GM19468 (cell line): ENCODE results near the gene TTC17.
A peak's percentile ranks its signal among the peaks of the same experiment; 100 is the strongest.
"Not testable (repeated sequence)": the region's sequence is repeated elsewhere in the genome, so short reads cannot be mapped to it uniquely, and the experiment has no call there.

ENCODE experiments used
- ATAC-seq: cut with Tn5 transposase; IDR thresholded peaks from one replicate; pipeline ENCODE4 v1.9.1; 2021; ENCODE audit warnings: mild to moderate bottlenecking, moderate library complexity, moderate number of reproducible peaks; ENCODE audit not compliant: unreplicated experiment; ENCODE audit errors: extremely low read depth

The TTC17 gene

GRCh38 chr11:43358801-43359421 lies at the start of gene TTC17:
TSS of gene TTC17 (plus strand) at chr11:43358920. CDS start at chr11:43358955, 35 bp downstream.
- peak; percentile 96 for ATAC-seq

GRCh38 chr11:43311791-43312607 lies 46.7 kb upstream of the TTC17 start, which contains the start of gene API5:
TSS of gene API5 (plus strand) at chr11:43311996. CDS start at chr11:43312128, 132 bp downstream.
- peak; percentile 99 for ATAC-seq

- ATAC-seq = no peak
Observed at GRCh38 chr11:43315966-43316365, 42.8 kb upstream of the TTC17 start.

- ATAC-seq = no peak
Observed at GRCh38 chr11:43316451-43316850, 42.3 kb upstream of the TTC17 start.

- ATAC-seq = no peak
Observed at GRCh38 chr11:43327987-43328386, 30.7 kb upstream of the TTC17 start.

- no peak for ATAC-seq
Observed at GRCh38 chr11:43328482-43328881, 30.2 kb upstream of the TTC17 start.

GRCh38 chr11:43341159-43341558 lies 17.6 kb upstream of the TTC17 start:
- ATAC-seq = no peak

GRCh38 chr11:43351426-43351825 lies 7.3 kb upstream of the TTC17 start:
- not testable (repeated sequence) for ATAC-seq

GRCh38 chr11:43354311-43354710 lies 4.4 kb upstream of the TTC17 start:
- ATAC-seq = no peak

- no peak for ATAC-seq
Observed at GRCh38 chr11:43356336-43356735, 2.4 kb upstream of the TTC17 start.

- ATAC-seq = no peak
Observed at GRCh38 chr11:43358279-43358800, 380 bp upstream of the TTC17 start.

GRCh38 chr11:43359422-43359818 lies 700 bp downstream of the TTC17 start:
- ATAC-seq = peak; percentile 27

GRCh38 chr11:43360361-43361032 lies 1.8 kb downstream of the TTC17 start:
- ATAC-seq = no peak

- ATAC-seq = no peak
Observed at GRCh38 chr11:43366677-43367076, 8.0 kb downstream of the TTC17 start.

GRCh38 chr11:43367382-43368178 lies 8.9 kb downstream of the TTC17 start:
- ATAC-seq = no peak

- no peak for ATAC-seq
Observed at GRCh38 chr11:43376065-43376464, 17.3 kb downstream of the TTC17 start.

- no peak for ATAC-seq
Observed at GRCh38 chr11:43376594-43376993, 17.9 kb downstream of the TTC17 start.

GRCh38 chr11:43377389-43377788 lies 18.7 kb downstream of the TTC17 start:
- no peak for ATAC-seq

- ATAC-seq = no peak
Observed at GRCh38 chr11:43378897-43379296, 20.2 kb downstream of the TTC17 start.

- no peak for ATAC-seq
Observed at GRCh38 chr11:43381802-43382201, 23.1 kb downstream of the TTC17 start.
